ENCODE results near the gene TTF1.

Gene TTF1

DNA sequence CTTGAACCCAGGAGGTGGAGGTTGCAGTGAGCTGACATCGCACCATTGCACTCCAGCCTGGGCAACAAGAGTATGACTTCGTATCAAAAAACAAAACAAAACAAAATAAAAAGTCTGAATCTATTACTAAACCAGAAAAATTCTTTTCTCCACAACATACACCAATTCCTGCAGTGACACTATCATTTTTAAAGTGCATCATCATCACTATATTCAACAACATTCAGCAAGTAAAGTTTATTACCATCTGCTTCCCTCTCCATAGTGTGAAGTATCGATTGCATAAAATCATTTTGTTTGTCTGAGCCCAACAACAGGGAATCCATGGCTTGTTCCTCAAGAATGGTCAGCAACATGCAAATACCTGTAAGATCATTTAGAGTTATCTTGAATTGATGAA is 72.3 kb downstream of the TTF1 start:
- TF ChIP-seq, protein P1, sequence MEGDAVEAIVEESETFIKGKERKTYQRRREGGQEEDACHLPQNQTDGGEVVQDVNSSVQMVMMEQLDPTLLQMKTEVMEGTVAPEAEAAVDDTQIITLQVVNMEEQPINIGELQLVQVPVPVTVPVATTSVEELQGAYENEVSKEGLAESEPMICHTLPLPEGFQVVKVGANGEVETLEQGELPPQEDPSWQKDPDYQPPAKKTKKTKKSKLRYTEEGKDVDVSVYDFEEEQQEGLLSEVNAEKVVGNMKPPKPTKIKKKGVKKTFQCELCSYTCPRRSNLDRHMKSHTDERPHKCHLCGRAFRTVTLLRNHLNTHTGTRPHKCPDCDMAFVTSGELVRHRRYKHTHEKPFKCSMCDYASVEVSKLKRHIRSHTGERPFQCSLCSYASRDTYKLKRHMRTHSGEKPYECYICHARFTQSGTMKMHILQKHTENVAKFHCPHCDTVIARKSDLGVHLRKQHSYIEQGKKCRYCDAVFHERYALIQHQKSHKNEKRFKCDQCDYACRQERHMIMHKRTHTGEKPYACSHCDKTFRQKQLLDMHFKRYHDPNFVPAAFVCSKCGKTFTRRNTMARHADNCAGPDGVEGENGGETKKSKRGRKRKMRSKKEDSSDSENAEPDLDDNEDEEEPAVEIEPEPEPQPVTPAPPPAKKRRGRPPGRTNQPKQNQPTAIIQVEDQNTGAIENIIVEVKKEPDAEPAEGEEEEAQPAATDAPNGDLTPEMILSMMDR (IDR thresholded peaks at IDR 0.05) = no peak
- no peak overlapping the region for H3K27ac ChIP-seq

DNA sequence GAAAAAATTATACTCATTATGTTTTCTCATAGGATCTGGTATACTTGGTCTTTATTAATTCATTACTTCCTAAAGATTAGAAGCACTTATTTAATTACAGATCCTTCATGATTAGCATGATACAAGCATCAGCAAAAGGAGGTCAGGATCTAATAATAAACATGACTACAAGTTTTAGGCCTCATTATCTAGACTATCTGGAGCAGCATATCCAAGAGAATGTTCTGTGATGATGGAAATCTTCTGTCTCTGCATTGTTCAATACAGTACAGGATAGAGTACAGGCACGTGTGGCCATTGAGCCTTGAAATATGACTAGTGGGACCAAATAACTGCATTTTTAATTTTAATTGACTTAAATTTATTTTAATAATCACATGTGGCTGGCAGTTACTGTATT is 73.1 kb downstream of the TTF1 start:
- TF ChIP-seq, protein P1 (IDR thresholded peaks at IDR 0.05) = no peak
- no peak for DNase-seq (ENCODE audit: low spot score)
- Histone ChIP-seq H3K4me3 (no peak overlapping the region), H3K27ac (no peak overlapping the region)

More for the DNA sequence above, 72.3 kb downstream of the TTF1 start:
- H3K4me3 ChIP-seq = no peak overlapping the region
- no peak for DNase-seq (ENCODE audit: low spot score)

DNA sequence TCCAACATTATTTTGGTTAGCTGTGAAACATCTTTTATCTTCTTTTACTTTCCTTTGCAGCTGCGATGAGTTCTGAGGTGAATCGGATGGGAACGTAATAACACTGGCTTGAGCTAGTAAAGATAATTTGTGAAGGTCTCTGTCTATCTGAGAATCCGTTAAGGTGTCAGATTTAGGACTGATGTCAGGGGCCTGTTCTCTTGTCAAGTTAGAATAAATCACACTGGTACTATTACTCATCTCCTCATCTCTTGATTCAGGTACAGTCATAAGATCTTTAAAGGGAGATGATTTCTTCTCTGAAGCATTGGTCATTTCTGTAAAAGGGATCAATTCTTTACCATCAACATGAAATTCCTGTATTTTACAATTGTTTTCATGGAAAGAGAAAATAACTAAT is 78.1 kb downstream of the TTF1 start:
- TF ChIP-seq, protein P1 (IDR thresholded peaks at IDR 0.05) = no peak
- DNase-seq (ENCODE audit: low spot score) = no peak
- Histone ChIP-seq H3K27ac (no peak overlapping the region), H3K4me3 (no peak overlapping the region)

DNA sequence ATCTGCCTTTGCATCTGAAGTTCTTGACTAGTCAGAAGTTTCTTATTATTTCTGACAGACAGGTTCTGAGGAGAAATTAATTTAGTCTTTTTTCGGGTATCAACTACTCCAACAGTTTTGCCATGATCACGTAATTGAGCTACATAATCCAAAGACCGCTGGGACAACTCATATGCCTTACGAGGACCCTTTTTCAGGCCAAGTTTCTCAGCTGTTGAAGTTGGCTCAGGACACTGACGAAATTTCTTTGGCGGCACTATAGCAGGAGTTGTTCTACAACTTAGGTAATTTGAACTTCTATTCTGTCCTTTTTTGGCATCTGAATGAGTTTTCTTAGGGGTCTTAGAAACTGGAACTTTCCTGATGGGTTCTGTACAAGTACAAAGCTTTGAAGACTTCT is 79.1 kb downstream of the TTF1 start:
- no peak for DNase-seq (ENCODE audit: low spot score)
- no peak overlapping the region for H3K27ac ChIP-seq
- H3K4me3 ChIP-seq = no peak overlapping the region
- TF ChIP-seq, protein P1 (IDR thresholded peaks at IDR 0.05) = no peak

Data from coronary artery (tissue), 2 donors.